IMR-90 (cell line): ENCODE results near the gene ANK3. TPM values are rescaled to one million over a fixed set of nuclear protein-coding genes. Genes with fewer than 3 reads are reported as not detected.

ENCODE experiments used
- ATAC-seq: fragments of 200-7000 bp; cut with Tn5 transposase; 2 replicates; pipeline ENCODE4 v1.9.1; 2020; ENCODE audit warnings: low read depth, mild to moderate bottlenecking, moderate library complexity
- BruUV-seq: library from RNA; stranded (reverse); fragments of 400-500 nt; replicated peaks from 2 replicates; lab custom pipeline; 2021; lab: Mats Ljungman, UMichigan
- CTCF ChIA-PET: fragments of 300-600 bp; formaldehyde crosslinking; extraction: SDS; loops from one replicate; lab custom pipeline; 2021; ENCODE audit warnings: antibody characterized with exemption; lab: Yijun Ruan, JAX
- POLR2A ChIA-PET: fragments of 300-600 bp; sonication (Branson Sonifier 250); formaldehyde crosslinking; loops from one replicate; lab custom pipeline; 2022; ENCODE audit warnings: antibody characterized with exemption; ENCODE audit not compliant: unreplicated experiment; lab: Charles Lee
- DNase-seq: peaks from one replicate; pipeline ENCODE4 v3.0.0; 2013
- H2AFZ ChIP-seq: replicated peaks from 2 replicates; pipeline ENCODE3; 2013; ENCODE audit warnings: low read length, mild to moderate bottlenecking; ENCODE audit not compliant: poor library complexity
- H2AK5ac ChIP-seq: 2 replicates; pipeline ENCODE4 v1.6.1; 2013; ENCODE audit warnings: low read depth, low read length, inconsistent platforms
- H2AK9ac ChIP-seq: replicated peaks from 2 replicates; pipeline ENCODE3; 2013; ENCODE audit warnings: mild to moderate bottlenecking, low read depth, low read length, moderate library complexity; ENCODE audit not compliant: poor library complexity
- H2BK120ac ChIP-seq: 2 replicates; pipeline ENCODE4 v1.6.1; 2013; ENCODE audit warnings: low read depth, low read length, inconsistent platforms
- H2BK15ac ChIP-seq: 3 replicates; pipeline ENCODE4 v1.6.1; 2013; ENCODE audit warnings: low read depth, low read length, inconsistent platforms
- H2BK20ac ChIP-seq: 2 replicates; pipeline ENCODE4 v1.6.1; 2013; ENCODE audit warnings: low read depth, mild to moderate bottlenecking, inconsistent platforms, low read length, moderate library complexity
- H2BK5ac ChIP-seq: 2 replicates; pipeline ENCODE4 v1.6.1; 2013; ENCODE audit warnings: mild to moderate bottlenecking, low read depth, low read length, inconsistent platforms; ENCODE audit not compliant: poor library complexity, severe bottlenecking
- H3K14ac ChIP-seq: replicated peaks from 2 replicates; pipeline ENCODE4 v1.6.1; 2013; ENCODE audit warnings: low read depth, low read length, inconsistent platforms
- H3K18ac ChIP-seq: 2 replicates; pipeline ENCODE4 v1.6.1; 2013; ENCODE audit warnings: low read depth, low read length, control low read depth
- H3K23ac ChIP-seq: 2 replicates; pipeline ENCODE4 v1.6.1; 2013; ENCODE audit warnings: low read depth, low read length, inconsistent platforms
- H3K27ac ChIP-seq: 2 replicates; pipeline ENCODE4 v1.5.1; 2013; ENCODE audit warnings: mild to moderate bottlenecking, control low read depth, low read length; ENCODE audit not compliant: insufficient read depth
- H3K27me3 ChIP-seq: 2 replicates; pipeline ENCODE4 v1.6.1; 2013; ENCODE audit warnings: low read length; ENCODE audit not compliant: control insufficient read depth, insufficient read depth
- H3K36me3 ChIP-seq: 2 replicates; pipeline ENCODE4 v1.6.1; 2013; ENCODE audit warnings: low read length, mixed read lengths; ENCODE audit not compliant: control insufficient read depth, insufficient read depth
- H3K4ac ChIP-seq: 2 replicates; pipeline ENCODE4 v1.6.1; 2013; ENCODE audit warnings: low read depth, low read length, inconsistent platforms
- H3K4me1 ChIP-seq: 2 replicates; pipeline ENCODE4 v1.6.1; 2013; ENCODE audit warnings: low read length, mixed read lengths; ENCODE audit not compliant: control insufficient read depth, insufficient read depth
- H3K4me2 ChIP-seq: 2 replicates; pipeline ENCODE4 v1.6.1; 2013; ENCODE audit warnings: low read depth, mild to moderate bottlenecking, control low read depth, low read length, moderate library complexity
- H3K4me3 ChIP-seq: 2 replicates; pipeline ENCODE4 v1.5.1; 2013; ENCODE audit warnings: low read depth, mild to moderate bottlenecking, control low read depth, low read length, moderate library complexity; ENCODE audit not compliant: insufficient read depth
- H3K56ac ChIP-seq: 2 replicates; pipeline ENCODE4 v1.6.1; 2013; ENCODE audit warnings: low read length, inconsistent platforms; ENCODE audit not compliant: insufficient read depth; ENCODE audit errors: extremely low read depth
- H3K79me1 ChIP-seq, 2 experiments: 2 replicates each; pipeline ENCODE4 v1.6.1; 2013; ENCODE audit warnings: low read length in 2 of 2, inconsistent platforms in 1 of 2, low read depth in 1 of 2
- H3K9ac ChIP-seq: 2 replicates; pipeline ENCODE4 v1.6.1; 2013; ENCODE audit warnings: low read depth, low read length, control low read depth
- H3K9me1 ChIP-seq: 2 replicates; pipeline ENCODE4 v1.6.1; 2013; ENCODE audit warnings: low read length, inconsistent platforms; ENCODE audit not compliant: insufficient read depth
- H3K9me3 ChIP-seq: 2 replicates; pipeline ENCODE4 v1.6.1; 2013; ENCODE audit warnings: low read length; ENCODE audit not compliant: control insufficient read depth, insufficient read depth
- H4K20me1 ChIP-seq: 2 replicates; pipeline ENCODE4 v1.6.1; 2013; ENCODE audit warnings: low read length, inconsistent platforms; ENCODE audit not compliant: insufficient read depth
- H4K5ac ChIP-seq: 2 replicates; pipeline ENCODE4 v1.6.1; 2013; ENCODE audit warnings: mild to moderate bottlenecking, low read depth, low read length, control low read depth
- H4K8ac ChIP-seq, 2 experiments: 2 replicates each; pipeline ENCODE4 v1.6.1; 2013; ENCODE audit warnings: low read depth in 2 of 2, low read length in 2 of 2, control low read depth in 1 of 2, inconsistent platforms in 1 of 2
- H4K91ac ChIP-seq: 2 replicates; pipeline ENCODE4 v1.6.1; 2013; ENCODE audit warnings: low read depth, low read length, inconsistent platforms; ENCODE audit not compliant: insufficient read depth
- RCOR1 ChIP-seq: IDR thresholded peaks from 2 replicates; pipeline ENCODE4 v1.6.1; 2012; ENCODE audit warnings: mild to moderate bottlenecking, low read length, improper control_type of control experiment; ENCODE audit not compliant: insufficient replicate concordance
- RFX5 ChIP-seq: IDR thresholded peaks from 2 replicates; pipeline ENCODE4 v1.8.0; 2012; ENCODE audit warnings: low read depth, mild to moderate bottlenecking, low read length, moderate library complexity
- WGBS, 2 experiments: methylation state at CpG; one replicate each; pipeline versions ENCODE4 v1.1.5 to v1.1.7; 2013; ENCODE audit warnings: missing lambda C conversion rate in 2 of 2; ENCODE audit not compliant: insufficient read length in 1 of 2; ENCODE audit errors: extremely low coverage in 2 of 2; 5-methylcytosine and 5-hydroxymethylcytosine counted together
- dilution Hi-C: fragments of 300-500 bp; cut with HindIII; formaldehyde crosslinking; loops from one replicate; pipeline ENCODE4 v1.14.3; 2018; ENCODE audit warnings: low sequenced_read_pairs; ENCODE audit not compliant: unreplicated experiment
- in situ Hi-C: fragments of 300-500 bp; cut with MboI; formaldehyde crosslinking; loops from 3 replicates; pipeline ENCODE4 v1.14.3; 2019; ENCODE audit warnings: low sequenced_read_pairs, inconsistent platforms, mixed read lengths
- intact Hi-C: fragments of 100-400 bp; cut with micrococcal nuclease; formaldehyde crosslinking; loops from 2 replicates; pipeline ENCODE4 v1.10.0; 2022
- polyA plus RNA-seq, 3 experiments: library from polyadenylated mRNA; depleted of rRNA; stranded (reverse); fragments of >200 nt; gene quantifications; 2 replicates each; pipeline ENCODE4 v1.2.3, GENCODE V29; 2012; ENCODE audit warnings: low replicate concordance in 1 of 3
- total RNA-seq: library from RNA; depleted of rRNA; stranded (reverse); fragments of >200 nt; gene quantifications from 2 replicates; pipeline ENCODE4 v1.2.3, GENCODE V29; 2012

ANK3 gene
- total and polyA plus RNA-seq, 2 of the 4 experiments (the other 2 are of a cell fraction) = 0.63 to 1.8 TPM

DNA sequence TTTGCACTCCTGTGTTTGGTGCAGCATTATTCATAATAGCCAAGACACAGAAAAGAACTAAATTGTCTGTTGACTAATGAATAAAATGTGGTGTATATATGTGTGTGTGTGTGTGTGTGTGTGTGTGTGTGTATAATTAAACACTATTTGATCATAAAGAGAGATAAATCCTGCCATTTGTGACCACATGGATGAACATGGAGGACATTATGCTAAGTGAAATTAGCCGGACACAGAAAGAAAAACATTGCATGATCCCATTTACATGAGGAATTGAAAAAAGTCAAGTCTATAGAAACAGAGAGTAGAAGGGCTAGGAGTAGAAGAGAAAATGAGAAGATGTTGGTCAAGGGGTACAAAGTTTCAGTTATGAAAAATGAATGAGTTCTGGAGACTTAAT is 85.9 kb downstream of the ANK3 start:
- no peaks in the 10 kb centered on the region for H3K9me3 ChIP-seq
- in situ Hi-C loops = no loop called here
- no peak overlapping the region for H3K4me2 ChIP-seq
- no peaks in the 10 kb centered on the region for H4K20me1 ChIP-seq
- no peaks in the 10 kb centered on the region for H3K27me3 ChIP-seq
- no CpG with 5 or more reads among the region's 1 CpG for WGBS, 2 experiments
- ATAC-seq (no peak), DNase-seq (no peak)
- H2BK5ac ChIP-seq = no peak overlapping the region
- no peak overlapping the region for H4K8ac ChIP-seq
- H2BK120ac ChIP-seq = no peak overlapping the region
- H2AK5ac ChIP-seq = no peak overlapping the region
- H3K23ac ChIP-seq = no peak overlapping the region
- H4K5ac ChIP-seq = no peak overlapping the region
- H2BK15ac ChIP-seq = no peak overlapping the region
- no peak overlapping the region for H3K4ac ChIP-seq
- BruUV-seq = no TSS peak
- no peak overlapping the region for H3K14ac ChIP-seq
- H4K91ac ChIP-seq = no peak overlapping the region
- dilution Hi-C loops = no loop called here
- H3K36me3 ChIP-seq = no peaks in the 10 kb centered on the region
- H3K18ac ChIP-seq = no peak overlapping the region
- ChIA-PET CTCF (no interaction called here), POLR2A (no interaction called here)
- no peak overlapping the region for H3K9ac ChIP-seq
- no peak overlapping the region for H3K4me3 ChIP-seq
- peaks cover 0 to 5% of the 10 kb centered on the region in 2 experiments; a peak in 1 of 4 replicates for H3K79me1 ChIP-seq
- H2BK20ac ChIP-seq = no peak overlapping the region
- H3K4me1 ChIP-seq = peaks cover 9% of the 10 kb centered on the region
- no peak overlapping the region for H3K56ac ChIP-seq
- no peak overlapping the region for H2AFZ ChIP-seq
- TF ChIP-seq RCOR1 (no peak), RFX5 (no peak)
- no peak overlapping the region for H3K27ac ChIP-seq
- H2AK9ac ChIP-seq = no peak overlapping the region
- H3K9me1 ChIP-seq = peaks cover 9% of the 10 kb centered on the region
- intact Hi-C loops = no loop called here
